Astrocyte of the hippocampus (primary cell): ENCODE measurements around the gene GABRB2.

Experiments used
- DNase-seq: peaks from one replicate; pipeline ENCODE4 v3.0.0; 2011; ENCODE audit warnings: low read depth, low spot score

The GABRB2 gene

DNA sequence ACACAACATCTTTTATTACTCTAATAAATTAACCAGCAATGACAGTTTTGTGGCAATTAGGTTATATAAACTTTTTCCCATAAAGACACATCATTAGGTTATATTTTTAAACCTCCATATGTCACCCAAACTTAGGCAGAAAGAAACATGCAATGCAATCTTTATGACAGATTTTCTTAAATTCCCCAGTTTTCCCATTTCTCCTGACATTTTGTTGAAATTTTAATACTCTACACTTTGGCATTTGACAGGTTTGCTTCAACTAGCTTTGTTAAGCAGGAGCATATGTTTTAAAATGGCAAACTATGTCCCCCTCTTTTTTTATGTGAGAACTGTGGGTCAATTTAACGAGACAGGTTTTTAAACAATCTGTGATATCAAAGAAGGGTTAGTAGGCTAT is 155.5 kb downstream of the GABRB2 start:
- no peak for DNase-seq

GRCh38 chr5:161387121-161387520 is 159.4 kb downstream of the GABRB2 start:
- no peak for DNase-seq

DNA sequence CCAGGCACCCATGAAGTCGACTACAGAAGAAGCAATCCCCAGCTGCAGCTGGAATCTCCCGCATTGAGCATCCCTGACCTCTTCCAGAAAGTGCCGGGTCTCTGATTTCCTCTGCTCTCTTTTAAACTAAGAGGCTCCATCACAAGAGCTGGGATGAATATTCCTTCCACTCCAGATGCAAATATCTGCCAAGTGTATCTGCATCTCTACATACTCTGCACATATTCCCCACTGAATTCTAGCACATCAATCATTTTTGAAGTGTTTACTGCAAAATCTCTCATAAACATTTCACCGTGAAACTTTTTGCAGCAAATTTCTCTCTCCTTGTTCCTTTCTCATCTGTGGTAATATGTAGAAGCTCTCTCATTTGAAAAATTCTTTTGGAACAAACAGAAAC is 161.5 kb downstream of the GABRB2 start:
- DNase-seq = no peak

- no peak for DNase-seq
These were observed 163.8 kb downstream of the GABRB2 start for GRCh38 chr5:161382685-161383084.

GRCh38 chr5:161380486-161380885 is 166.0 kb downstream of the GABRB2 start:
- peak; percentile 4 for DNase-seq

GRCh38 chr5:161378701-161379100 is 167.8 kb downstream of the GABRB2 start:
- no peak for DNase-seq

- no peak for DNase-seq
These were observed 170.5 kb downstream of the GABRB2 start for GRCh38 chr5:161376034-161376433.

DNA sequence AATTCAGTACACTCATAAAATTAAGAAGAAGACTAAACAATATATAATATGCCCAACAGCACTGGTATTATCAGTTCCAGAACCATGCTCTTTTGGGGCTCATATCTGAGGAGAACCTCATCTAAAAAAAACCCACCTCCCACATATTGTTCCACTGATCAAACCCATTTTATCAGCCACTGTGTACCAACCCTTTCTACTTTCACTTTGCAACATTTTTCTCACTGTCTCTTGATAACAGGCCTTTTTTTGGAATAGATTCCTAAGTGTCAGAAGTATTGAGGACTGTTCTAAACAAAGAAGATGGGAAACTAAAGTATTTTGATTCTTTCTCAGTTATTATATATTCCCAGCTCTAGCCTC is 173.2 kb downstream of the GABRB2 start:
- no peak for DNase-seq

GRCh38 chr5:161372682-161373344 is 173.7 kb downstream of the GABRB2 start:
- DNase-seq = peak; percentile 6

GRCh38 chr5:161369022-161369421 is 177.5 kb downstream of the GABRB2 start:
- peak; percentile 9 for DNase-seq

- DNase-seq = no peak
These were observed 188.1 kb downstream of the GABRB2 start for GRCh38 chr5:161358446-161358845.

GRCh38 chr5:161344234-161344633 is 202.3 kb downstream of the GABRB2 start:
- no peak for DNase-seq

DNA sequence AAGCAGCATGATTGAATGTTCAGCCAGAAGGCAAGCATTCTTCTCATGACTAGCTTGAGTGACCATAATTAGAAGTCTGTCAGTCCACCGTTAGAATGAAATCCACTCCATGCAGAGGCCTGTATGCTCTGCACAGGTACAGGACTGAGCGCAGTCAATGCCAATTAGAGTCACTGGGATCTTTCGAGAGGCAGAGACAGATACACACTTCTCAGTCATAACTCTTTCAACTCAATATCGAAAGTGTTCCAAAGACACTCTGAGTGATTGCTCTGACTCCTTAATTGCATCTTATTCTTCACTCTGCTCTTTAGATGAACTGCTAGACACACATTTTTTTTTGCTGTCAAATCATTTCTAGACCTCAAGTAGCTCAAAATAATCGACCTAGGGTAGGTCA is 203.6 kb downstream of the GABRB2 start:
- DNase-seq = no peak

DNA sequence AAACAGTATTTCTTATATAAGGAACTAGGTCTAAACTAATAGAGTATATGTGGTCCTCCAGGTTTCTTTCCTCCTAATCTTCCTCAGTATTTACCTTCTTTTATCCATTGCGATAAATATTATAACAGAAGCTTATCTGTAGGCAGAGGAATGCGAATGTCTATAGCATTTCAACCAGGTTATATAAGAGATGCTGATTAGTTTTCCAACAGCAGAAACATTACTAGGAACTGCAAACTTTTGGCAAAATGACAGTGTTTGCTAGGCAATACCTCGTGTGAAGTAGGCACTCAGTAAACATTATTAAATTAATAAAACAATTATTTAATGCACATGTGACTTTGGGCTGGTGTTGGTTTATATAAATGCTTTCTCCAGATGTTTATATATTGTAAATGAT is 206.5 kb downstream of the GABRB2 start:
- no peak for DNase-seq

DNA sequence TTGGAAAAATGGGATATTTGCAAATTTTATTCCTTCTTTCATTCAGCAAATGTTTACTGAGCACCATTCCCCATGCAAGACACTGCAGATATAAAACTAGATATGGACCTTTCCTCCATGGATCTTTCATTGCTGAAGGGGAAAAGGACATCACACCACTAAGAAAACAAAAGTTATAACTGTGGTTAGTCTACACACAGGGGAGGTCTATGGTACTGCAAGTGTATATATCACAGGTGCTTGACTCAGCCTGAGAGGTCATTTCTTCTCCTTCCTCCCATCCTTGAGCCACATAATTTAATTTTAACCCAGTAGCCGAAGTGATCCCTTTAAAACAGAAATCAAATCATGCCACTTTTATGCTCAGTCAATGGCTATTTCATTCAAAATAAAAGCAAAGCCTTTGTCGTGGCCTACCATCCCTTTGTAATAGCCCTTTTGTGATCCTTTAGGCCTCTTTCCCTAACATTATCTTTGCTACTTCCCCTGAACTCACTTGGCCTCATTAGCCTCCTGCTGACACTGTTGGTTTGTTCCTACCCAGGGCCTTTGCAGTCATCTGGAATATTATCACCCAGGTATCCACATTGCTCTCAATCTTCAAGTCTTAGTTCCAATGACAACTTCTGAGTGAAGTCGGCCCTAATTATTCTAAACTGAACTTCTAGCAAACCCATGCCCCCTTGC is 213.2 kb downstream of the GABRB2 start:
- DNase-seq = no peak

GRCh38 chr5:161332343-161332742 is 214.2 kb downstream of the GABRB2 start:
- no peak for DNase-seq

DNA sequence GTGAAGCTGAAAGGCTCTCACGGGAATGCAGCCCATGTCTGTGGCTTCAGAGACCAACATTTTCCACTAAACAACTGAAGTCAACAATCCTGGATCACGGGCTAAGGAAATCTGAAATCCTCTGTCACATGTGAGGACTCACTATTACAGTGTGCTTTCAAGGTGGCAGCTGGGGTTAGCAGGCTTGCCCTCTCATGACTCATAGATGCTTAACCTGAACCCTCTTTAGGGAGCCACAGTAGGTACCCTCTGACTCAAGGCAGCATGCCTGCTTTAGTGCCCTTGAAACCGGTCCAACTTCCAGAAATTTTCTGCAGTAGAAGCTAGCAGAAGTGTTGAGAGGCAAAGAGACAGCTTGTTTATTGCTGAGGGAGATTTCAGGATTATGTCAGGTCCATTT is 232.5 kb downstream of the GABRB2 start:
- DNase-seq = peak; percentile 8

DNA sequence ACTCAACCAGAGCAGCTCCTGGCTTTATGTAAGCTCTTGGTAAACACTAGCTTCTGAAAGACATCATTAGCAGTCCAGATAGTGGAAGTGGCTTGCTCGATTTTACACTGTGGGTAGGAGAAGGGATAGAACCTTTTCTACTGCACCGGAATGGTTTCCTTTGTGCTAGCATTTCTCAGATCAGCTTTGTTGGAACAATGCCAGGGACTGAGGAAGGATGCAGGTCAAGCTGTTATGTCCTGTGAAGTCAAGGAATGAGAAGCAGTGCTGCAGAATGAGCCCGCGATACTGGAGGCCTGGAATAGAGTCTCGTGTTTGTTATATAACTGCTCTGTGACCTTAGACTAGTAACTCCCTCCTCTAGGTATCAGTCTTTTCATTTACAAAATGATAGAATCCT is 233.6 kb downstream of the GABRB2 start:
- DNase-seq = no peak

DNA sequence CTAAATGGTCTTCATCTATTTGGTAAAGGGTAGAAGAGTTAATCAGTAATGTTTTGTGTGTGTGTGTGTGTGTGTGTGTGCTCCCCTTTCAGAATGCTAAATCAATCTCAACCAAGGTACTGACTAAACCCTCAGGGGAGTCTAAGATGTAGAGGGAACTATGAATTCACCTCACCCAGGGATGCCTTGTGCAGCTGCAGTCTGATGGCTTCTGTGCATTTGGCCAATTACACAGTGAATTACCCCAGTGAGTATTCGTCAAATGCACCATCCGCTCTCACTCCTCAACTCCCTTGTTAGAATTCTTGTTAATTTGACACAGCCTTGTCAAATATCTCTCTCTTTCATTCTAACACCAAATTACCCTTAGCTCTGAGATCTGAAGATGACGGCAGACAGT is 234.6 kb downstream of the GABRB2 start:
- DNase-seq = no peak

GRCh38 chr5:161311146-161311708 is 235.3 kb downstream of the GABRB2 start:
- DNase-seq = no peak

DNA sequence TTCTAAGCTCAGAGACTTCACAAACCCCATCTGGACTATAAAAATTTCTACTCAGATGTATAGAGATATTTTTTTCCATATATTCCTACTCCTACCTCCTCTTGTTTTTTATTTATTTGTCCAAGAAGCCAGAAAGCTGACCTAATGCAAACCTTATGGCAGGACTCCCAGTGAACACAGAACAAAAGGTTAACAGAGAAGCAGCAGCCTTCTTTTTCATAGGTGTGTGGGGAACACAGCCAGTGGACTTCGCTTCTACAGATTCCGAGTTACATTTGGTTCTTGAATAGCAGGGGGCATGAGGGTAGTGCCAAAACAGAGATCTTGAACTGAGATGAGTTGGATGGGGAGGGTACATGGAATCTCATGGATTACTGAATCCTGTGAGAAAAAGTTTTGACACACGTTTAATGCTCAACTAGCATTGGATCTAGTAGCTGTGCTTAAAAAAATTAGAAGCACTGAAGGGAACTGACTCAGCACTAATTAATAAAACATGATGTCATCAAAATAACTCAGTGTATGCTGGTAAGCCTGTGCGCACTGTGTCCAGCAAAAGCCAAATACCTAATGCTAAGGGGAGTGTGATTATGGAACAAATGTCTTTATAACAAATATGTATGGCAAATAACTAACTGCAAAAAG is 240.1 kb downstream of the GABRB2 start:
- peak; percentile 55 for DNase-seq

DNA sequence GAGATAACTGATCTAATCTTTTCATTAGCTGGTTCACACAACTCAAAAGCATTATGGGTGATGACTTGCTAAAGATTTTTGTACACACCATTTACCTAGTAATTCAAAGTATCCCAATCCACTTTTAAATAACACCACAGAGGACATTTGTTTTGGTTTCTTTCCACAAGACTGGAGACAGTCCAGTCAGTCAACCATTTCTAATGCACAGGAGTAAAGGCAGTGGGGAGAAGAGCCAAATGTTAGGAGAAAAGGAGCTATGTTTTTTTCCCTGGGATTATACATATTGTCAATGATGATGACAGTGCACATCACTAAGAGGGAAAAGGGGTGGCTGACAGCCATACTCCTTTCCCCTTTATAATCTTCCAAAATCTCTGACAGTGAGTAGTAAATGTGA is 240.9 kb downstream of the GABRB2 start:
- peak; percentile 47 for DNase-seq

DNA sequence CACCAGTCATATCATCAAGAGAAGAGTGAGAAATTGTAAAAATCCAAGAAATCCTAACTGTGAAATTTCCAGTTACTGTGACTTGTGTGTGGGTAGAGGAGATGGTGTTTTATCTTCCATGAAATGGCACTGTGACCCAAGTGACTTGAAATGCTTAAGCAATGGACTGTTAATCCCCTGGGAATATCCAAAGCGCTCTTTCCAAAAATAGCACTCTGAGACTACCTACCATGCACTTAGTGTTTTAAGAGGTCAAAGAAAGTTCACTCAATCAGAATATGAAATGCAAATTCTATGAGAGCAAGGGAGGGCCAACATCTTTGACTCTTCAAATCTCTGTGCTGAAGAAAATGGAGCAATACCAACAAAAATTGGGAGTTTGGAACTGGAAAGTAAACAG is 244.0 kb downstream of the GABRB2 start:
- no peak for DNase-seq
